Measurements from ENCODE around the gene GJC2.
"Not testable (repeated sequence)": the region's sequence is repeated elsewhere in the genome, so short reads cannot be mapped to it uniquely, and the experiment has no call there.

GJC2 gene

DNA sequence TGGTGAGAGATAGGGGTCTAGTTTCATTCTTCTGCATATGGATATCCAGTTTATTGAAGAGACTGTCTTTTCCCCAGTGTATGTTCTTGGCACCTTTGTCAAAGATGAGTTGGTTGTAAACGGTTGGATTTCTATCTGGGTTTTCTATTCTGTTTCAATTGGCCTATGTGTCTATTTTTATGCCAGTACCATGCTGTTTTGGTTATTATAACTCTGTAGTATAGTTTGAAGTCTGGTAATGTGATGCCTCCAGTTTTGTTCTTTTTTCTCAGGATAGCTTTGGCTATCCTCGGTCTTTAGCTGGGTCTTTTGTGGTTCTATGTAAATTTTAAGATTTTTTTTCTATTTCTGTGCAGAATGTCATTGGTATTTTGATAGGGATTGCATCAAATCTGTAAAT lies 38.5 kb downstream of the GJC2 start:
- DNase-seq (ENCODE audit: low read depth, low spot score), result not testable (repeated sequence)

DNA sequence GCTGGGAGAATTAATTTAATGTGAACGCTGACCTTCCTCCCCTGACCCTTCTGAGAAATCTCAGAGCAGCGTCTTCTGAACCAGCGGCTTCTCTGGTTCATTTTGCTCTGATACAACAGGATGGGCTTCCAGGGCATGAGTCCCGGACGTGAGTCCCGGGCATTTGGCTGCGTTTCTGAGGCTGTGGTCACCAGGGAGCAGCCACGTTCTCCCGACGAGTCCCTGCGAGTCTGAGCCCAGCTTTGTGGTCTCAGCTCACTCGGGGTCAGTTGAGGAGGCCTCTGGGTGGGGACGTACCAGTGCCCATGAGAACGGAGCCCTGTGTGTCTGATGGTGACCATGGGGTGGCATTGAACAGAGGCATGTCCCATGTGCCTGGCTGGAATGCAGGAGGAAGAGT lies 40.5 kb downstream of the GJC2 start:
- no peak for DNase-seq (ENCODE audit: low read depth, low spot score)

DNA sequence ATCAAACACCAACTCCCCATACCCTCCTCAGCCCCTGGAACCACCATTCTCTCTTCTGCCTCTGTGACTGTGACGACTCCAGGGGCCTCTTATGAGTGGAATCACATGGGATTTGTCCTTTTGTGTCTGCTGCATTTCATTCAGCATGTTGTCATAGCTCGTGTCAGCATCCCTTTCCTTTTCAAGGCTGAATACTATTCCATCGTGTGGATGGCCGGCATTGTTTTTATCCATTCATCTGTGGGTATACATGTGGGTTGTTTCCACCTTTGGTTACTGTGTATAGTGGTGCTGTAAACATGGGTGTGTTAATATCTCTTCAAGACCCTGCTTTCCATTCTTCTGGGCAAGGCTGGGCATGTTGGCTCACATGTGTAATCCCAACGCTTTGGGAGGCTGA lies 41.0 kb downstream of the GJC2 start:
- no peak for DNase-seq (ENCODE audit: low read depth, low spot score)

DNA sequence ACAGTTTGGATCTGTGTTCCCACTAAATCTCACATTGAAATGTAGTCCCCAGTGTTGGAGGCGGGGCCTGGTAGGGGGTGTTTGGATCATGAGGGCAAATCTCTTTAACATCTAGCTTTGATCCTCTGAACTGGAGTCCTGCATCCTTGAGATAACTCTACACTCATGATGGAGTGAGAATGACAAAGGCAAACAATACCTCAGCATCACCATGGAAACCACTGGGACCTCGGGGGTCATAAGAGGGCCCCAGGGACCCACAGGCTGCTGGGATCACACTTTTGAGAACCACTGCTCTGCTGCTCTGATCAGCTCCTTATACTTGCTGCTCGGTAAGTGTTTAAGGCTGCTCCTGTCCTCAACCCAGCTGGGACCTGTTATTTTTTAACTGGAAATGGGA lies 44.7 kb downstream of the GJC2 start:
- DNase-seq (ENCODE audit: low read depth, low spot score), result no peak

DNA sequence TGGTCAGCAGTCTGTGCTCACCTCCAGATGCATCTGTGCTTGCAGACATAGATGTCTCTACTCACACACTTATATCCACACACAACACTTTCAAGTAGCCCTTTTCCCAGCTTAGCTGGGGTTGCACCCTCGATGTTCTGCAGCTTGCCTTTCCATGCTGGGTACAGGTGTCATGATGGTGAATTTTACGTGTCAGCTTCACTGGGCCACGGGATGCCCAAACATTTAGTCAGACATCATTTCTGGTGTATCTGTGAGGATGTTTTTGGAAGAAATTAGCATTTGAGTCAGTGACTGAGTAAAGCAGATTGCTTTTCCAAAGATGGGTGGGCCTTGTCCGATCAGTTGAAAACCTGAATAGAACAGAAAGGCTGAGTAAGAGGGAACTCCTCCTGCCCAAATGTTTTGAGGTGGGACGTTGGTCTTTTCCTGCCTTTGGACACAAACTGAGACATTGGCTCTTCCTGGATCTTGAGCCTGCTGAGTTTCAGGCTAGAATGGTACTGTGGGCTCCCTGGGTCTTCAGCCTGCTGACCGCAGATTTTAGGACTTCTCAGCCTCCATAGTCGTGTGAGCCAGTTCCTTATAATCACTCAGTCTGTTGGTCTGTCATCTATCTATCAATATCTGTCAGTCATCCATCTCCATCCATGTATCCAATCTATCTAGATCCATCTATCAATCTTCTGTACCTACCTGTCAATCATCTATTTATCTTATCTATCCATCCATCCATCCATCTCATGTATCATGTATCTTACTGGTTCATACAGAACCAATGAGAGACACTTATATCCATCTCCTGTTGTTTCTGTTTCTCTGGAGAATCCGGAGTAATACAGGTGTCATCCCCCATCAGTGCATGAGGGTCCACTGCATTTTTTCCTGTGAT lies 45.4 kb downstream of the GJC2 start:
- no peak for DNase-seq (ENCODE audit: low read depth, low spot score)

DNA sequence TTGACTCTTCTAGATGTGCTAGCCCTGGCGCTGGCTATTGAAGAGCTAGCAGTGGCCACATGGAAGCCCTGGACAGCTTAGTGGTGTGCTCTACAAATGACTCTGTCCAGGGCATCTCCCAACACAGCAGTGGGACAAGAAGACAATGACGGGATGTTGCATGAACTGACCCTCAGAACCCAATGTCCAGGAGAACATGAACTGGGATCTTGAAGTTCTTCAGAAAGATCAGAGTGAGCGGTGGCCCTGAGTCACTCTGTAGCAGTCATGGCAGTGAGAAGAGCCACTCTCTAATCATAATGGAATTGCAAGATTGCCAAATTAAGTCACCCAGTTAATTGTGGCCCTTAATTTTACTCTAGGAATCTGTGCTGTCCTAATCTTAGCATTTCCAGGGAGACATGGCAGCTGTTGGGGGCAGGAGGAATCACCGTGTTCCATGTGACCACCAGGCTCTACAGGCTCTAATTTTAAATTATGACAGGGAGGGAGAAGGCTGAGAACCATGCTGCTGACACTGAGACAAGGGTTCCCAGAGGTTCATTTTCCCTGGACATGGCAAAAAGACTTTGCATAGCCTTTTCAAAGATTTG lies 47.9 kb downstream of the GJC2 start:
- no peak for DNase-seq (ENCODE audit: low read depth, low spot score)

DNA sequence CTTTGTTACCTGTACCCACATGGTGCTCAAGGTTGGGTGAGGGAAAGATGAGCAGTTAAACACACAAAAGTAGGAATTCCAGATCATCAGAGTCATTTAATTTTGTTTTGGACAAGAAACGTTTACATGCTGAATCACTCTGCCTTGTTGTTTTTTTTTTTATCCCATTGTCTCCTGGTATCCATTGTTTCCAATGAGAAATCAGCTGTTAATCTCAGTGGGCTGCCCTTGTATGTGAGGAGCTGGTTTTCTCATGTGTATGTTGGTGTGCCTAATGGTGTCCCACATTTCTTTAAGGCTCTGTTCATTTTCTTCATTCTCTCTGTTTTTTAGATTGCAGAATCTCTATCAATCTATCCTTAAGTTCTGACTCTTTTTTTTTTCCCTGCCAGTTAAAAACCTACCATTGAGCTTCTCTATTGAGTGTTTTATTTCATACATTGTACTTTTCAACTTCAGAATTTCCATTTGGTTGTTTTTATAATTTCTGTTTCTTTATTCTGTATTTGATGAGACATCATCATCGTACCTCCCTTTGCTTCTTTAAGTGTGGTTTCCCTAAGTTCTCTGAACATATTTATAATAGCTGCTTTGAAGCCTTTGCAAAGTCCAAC lies 49.4 kb downstream of the GJC2 start:
- no peak for DNase-seq (ENCODE audit: low read depth, low spot score)

DNA sequence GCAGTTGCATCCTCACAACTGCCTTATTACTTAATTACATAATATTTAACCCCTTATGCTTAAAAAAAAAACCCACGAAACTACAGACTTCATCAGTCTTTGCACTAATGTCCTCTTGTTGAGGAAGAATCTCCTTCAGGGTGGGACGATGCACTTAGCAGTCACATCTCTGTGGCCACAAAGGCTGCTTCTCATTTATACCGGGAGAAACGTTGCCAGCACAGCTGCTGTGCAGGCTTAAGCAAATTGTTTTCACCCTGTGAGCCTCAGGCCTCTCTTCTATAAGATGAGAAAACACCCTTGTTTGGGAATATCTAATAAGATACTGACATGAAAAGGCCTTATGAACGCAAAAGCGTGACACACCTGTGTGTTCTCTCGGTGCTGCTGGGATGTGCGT lies 55.2 kb downstream of the GJC2 start:
- no peak for DNase-seq (ENCODE audit: low read depth, low spot score)

DNA sequence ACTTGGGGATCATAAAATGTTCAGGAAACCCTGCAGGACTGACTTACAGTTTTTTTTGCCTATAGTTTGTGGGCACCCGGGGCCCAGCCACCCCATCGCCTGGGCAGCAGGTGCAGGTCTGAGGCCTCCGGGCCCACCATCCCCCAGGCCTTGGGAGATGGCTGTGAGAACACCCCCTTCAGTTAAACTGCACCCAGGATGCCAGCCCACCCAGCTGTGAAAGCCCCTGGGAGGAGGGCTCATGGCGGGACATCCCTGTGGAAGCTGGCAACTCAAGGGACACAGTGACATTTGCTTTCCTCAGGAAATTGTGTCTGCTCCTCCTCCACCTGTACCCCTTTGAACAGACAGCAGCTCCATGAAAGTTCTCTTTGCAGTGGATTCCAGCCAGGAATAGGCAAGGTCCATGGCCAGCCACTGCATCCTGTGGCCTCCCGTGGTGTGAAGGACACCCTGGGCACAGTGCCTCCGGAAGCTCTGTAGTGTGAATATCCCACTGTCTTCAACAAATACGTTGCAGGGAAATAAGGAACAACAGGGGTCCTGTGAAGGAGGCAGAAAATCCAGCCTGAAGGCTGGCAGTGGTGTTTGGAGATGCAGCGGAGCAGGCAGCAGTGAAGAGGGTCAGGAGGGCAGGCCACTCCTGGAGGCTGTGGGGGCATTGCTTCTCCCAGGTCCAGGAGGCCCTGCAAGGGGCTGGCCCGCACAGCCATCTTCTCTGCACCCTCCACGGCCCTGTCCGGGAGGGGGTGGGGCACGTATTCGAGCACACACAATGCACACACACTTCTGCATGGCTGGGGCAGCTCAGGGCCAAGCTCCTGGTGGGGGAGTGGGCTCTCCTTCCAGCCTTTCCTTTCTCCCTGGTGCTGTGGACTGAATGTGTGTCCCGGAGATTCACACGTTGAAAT lies 56.1 kb downstream of the GJC2 start:
- DNase-seq (ENCODE audit: low read depth, low spot score), result no peak

DNA sequence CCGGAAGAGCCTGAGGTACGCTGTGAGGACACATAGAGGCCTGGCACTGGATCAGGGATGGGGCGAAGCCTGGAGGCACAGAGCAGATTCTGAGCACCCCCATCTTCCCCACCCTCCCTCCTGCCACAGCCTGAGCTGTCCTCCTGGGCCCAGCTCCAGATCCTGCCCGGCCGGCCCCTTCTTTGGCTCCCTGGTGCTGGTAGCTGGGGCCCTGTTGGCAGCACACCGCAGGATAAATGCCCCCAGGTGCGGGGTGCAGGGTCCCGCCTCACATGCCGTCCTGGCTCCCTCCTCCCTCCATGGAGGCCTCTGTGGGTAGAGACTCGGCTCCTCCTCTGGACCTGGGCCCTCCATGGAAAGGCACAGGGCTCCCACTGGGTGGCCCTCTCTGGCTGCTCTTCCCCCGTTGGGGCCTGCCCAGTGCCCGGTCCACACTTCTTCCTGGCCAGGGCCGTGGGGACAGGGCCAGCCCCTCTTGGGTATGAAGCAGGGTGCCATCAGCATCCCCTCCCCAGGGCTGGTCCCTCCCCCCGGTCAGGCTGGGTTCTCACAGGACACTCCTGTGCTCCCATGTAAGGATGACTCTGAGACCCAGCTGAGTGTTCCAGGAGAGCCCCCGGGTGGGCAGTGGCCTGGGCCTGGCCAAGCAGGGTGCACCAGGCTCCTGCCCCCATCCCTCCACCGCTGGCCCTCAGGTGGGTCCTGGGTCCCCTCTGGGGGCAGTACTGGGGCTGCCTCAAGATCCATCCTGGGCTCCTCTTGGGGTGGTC lies 57.0 kb downstream of the GJC2 start:
- no peak for DNase-seq (ENCODE audit: low read depth, low spot score)

DNA sequence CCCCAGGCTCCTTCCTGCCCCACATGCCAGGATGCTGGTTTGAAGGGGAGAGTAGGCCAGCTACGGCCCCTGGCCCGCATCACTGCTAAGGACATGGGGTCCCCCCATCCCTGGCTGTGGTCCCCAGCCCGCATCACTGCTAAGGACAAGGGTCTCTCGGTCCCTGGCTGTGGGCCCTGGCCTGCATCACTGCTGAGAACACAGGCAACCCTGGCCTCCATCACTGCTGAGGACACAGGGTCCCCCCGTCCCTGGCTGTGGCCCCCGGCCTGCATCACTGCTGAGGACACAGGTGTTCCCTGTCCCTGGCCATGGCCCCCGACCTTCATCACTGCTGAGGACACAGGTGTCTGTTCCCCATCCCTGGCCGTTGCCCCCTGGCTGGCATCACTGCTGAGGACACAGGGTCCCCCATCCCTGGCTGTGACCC lies 57.7 kb downstream of the GJC2 start:
- no peak for DNase-seq (ENCODE audit: low read depth, low spot score)

DNA sequence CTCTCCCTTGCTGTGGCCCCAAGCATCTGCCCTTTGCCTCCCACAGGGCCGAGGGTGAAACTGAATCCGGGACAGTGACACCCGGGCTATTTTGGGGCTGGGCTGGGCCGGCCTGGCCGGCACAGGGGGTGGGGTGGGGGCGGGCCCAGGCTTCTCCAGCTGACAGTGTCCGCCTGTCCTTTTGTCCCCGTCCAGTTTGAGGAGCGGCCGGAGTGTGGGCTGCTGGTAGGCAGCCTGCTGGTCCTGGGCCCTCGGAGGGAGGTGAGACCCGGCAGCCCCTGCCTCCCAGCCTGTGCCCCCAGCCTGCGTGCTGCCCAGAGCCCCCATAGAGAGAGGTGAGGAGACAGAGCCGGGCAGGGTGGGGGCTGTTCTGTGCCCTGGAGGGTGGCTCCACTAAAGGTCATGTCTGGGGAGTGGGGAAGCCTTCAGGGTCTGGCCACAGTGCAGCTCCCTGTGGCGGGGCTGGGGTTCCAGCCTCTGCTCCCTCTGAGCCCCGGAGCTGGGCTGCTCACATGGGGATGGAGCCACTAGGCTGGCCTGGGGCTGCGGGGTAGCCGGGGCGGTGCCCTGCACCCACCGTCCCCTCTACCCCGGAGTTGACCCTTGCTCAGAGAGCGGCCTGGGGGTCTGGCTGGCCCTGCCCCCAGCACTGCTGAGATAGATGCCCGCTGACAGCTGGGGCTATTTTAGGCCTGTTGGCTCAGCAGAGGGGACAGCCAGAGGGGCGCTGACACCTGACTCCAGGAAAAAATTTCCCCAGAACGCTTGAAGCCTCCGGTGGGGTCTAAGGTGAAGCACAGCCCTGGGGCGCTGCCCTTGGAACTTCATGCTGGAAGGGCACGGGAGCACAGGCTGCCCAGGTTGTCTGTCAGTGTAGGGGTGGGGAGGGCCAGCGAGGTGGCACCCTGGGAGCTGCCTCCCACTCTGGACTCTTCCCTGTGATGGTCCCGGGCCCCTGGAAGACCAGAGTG lies 58.4 kb downstream of the GJC2 start, which contains the start of gene OBSCN:
OBSCN (plus strand) TSS at position 194 of the 971 bp plus-strand sequence. CDS start 3,740 bp downstream, outside the sequence.
- DNase-seq (ENCODE audit: low read depth, low spot score), result no peak

DNA sequence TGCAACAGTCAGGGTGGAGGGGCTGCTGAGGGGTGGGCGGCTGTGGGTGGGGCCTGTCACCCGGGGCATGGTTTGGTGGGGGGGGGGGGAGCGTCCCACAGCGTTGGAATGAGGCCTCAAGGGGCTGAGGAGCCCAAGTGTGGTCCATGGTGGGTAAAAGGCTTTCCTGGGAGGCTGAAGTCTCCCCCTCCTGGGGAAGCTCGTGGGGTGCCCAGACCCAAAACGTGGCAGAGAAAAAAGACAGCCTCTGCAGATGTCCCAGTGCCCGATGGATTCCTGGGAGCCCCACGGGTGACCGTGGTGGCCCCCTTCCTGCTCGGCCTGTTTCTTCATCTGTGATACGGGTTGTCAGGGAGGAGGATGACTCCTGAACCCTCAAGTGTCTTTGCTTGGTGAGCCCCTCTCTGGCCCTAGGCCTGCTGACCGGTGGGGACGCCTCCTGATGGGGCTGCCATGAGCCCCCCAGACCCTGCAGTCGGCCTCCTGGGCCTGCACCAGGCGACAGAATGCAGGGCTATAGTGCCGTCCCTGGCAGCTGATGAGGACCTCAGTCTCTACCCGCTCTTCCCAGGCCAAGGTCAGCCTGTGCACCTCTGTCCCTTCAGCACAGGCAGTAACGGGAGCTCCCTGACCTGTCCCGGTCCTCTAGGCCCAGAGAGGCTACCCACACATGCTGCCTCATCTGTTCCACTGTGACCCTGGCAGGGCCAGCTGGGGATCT lies 59.3 kb downstream of the GJC2 start:
- no peak for DNase-seq (ENCODE audit: low read depth, low spot score)
